Measurements from ENCODE around the gene RNF7.
"Not testable (repeated sequence)": the region's sequence is repeated elsewhere in the genome, so short reads cannot be mapped to it uniquely, and the experiment has no call there.

DNA sequence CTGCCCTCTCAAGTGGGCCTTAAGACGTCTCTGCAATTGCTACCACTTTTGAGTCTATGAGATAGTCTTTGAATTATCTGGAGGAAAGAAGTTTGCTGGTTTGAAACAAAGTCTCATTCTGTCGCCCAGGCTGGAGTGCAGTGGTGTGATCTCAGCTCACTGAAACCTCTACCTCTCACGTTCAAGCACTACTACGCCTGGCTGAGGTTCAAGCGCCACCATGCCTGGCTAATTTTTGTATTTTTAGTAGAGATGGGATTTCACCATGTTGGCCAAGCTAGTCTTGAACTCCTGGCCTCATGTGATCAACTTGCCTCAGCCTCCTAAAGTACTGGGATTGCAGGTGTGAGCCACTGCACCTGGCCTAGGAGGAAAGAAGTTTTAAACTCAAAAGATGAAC is 50.7 kb downstream of the RNF7 start:
- not testable (repeated sequence) for TF ChIP-seq CTCF (IDR thresholded peaks at IDR 0.05; ENCODE audit: low read depth, low read length); EZH2phosphoT487 (IDR thresholded peaks at IDR 0.05; ENCODE audit: low read depth)

Measured in OCI-LY3 (cell line).